ENCODE results near the gene PTGR1. TPM values are rescaled to one million over a fixed set of nuclear protein-coding genes. Genes with fewer than 3 reads are reported as not detected.

The PTGR1 gene
- 20.9 and 29.7 TPM in 2 replicates for total RNA-seq (2021)
- Bru-seq, nascent RNA, result percentile 49 among the genes with signal in this experiment
- BruChase-seq, experiment 1, labeled RNA remaining after a 2-hour chase, result percentile 48 among the genes with signal in this experiment
- BruChase-seq, experiment 2, labeled RNA remaining after a 6-hour chase, result percentile 53 among the genes with signal in this experiment
- long read RNA-seq, transcript PTGR1-201 (10 exons, 1,223 nt), result minor isoform, 10 of 54 reads
- long read RNA-seq, transcript PTGR1-205 (10 exons, 1,407 nt), result major isoform, 26 of 54 reads
- long read RNA-seq, transcript PTGR1-203 (4 exons, 1,061 nt), result minor isoform, 8 of 54 reads
- long read RNA-seq, partial matches to known transcripts, result 0 of 54 reads
- long read RNA-seq, other reads (novel, unspliced or antisense), result 6 of 54 reads

- TF ChIP-seq, protein P1, sequence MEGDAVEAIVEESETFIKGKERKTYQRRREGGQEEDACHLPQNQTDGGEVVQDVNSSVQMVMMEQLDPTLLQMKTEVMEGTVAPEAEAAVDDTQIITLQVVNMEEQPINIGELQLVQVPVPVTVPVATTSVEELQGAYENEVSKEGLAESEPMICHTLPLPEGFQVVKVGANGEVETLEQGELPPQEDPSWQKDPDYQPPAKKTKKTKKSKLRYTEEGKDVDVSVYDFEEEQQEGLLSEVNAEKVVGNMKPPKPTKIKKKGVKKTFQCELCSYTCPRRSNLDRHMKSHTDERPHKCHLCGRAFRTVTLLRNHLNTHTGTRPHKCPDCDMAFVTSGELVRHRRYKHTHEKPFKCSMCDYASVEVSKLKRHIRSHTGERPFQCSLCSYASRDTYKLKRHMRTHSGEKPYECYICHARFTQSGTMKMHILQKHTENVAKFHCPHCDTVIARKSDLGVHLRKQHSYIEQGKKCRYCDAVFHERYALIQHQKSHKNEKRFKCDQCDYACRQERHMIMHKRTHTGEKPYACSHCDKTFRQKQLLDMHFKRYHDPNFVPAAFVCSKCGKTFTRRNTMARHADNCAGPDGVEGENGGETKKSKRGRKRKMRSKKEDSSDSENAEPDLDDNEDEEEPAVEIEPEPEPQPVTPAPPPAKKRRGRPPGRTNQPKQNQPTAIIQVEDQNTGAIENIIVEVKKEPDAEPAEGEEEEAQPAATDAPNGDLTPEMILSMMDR (conservative IDR thresholded peaks at IDR 0.05; ENCODE audit: low read depth, low read length), result no peak
- no peak for TF ChIP-seq EZH2 (IDR thresholded peaks at IDR 0.05; ENCODE audit: borderline replicate concordance, low read depth, low read length, poor library complexity, severe bottlenecking)
These were observed at the start of gene PTGR1 for GRCh38 chr9:111599092-111599954. Gene PTGR1, minus strand, starts transcription at chr9:111599647. Its CDS starts 2,225 bp downstream, at chr9:111597422.

DNA sequence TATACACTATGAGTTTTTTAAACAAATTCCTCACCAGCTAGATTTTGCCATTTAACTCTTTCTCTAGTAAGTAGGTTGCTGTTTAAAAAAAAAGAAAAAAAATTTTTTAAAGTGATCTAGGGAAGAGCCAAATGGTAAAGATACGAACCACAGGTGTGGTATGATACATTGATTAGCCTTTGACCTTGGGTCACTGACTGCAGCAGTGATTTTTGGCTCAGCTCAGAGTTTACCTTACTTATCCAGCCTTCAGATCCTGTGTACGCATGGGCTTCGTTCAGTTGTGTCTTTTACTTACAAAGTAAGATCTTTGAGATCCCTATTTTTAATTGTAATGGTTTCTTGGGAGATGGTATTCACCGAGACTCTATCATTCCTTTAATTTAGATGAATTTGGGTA lies 49.6 kb upstream of the PTGR1 start:
- ChIA-PET POLR2A (ENCODE audit: low non-redundant PET) (no interaction called here), CTCF (no interaction called here)
- no peaks in the 10 kb centered on the region for H3K27me3 ChIP-seq (replicated peaks; ENCODE audit: insufficient read depth, low read depth, low read length, poor library complexity)
- TF ChIP-seq, protein P1 (conservative IDR thresholded peaks at IDR 0.05; ENCODE audit: low read depth, low read length), result no peak
- TF ChIP-seq EZH2 (IDR thresholded peaks at IDR 0.05; ENCODE audit: borderline replicate concordance, low read depth, low read length, poor library complexity, severe bottlenecking), result no peak
- peaks cover 25% of the 10 kb centered on the region for H3K36me3 ChIP-seq (ENCODE audit: insufficient read depth, low read length, poor library complexity, severe bottlenecking)
- no peak overlapping the region for H3K4me3 ChIP-seq (ENCODE audit: low read depth, low read length, poor library complexity, severe bottlenecking)
- DNase-seq (ENCODE audit: low spot score), result no peak
- H3K27ac ChIP-seq (ENCODE audit: low read depth, low read length, poor library complexity, severe bottlenecking), result no peak overlapping the region
- intact Hi-C loops (cut with micrococcal nuclease; ENCODE audit: unreplicated experiment), result no loop called here
- no peaks in the 10 kb centered on the region for H3K9me3 ChIP-seq (ENCODE audit: low read depth, low read length, poor library complexity, severe bottlenecking)
- H3K4me1 ChIP-seq (ENCODE audit: insufficient read depth, low read length, poor library complexity, severe bottlenecking), result no peaks in the 10 kb centered on the region
- no TSS peak for BruUV-seq (replicated peaks)

More at GRCh38 chr9:111599092-111599954, at the start of gene PTGR1:
- Histone ChIP-seq H3K36me3 (ENCODE audit: insufficient read depth, low read length, poor library complexity, severe bottlenecking) (no peaks in the 10 kb centered on the region), H3K4me3 (ENCODE audit: low read depth, low read length, poor library complexity, severe bottlenecking) (peak within 1 kb of the TSS; percentile 66), H3K27ac (ENCODE audit: low read depth, low read length, poor library complexity, severe bottlenecking) (peak within 1 kb of the TSS; percentile 53), H3K9me3 (ENCODE audit: low read depth, low read length, poor library complexity, severe bottlenecking) (no peaks in the 10 kb centered on the region), H3K27me3 (replicated peaks; ENCODE audit: insufficient read depth, low read depth, low read length, poor library complexity) (no peaks in the 10 kb centered on the region), H3K4me1 (ENCODE audit: insufficient read depth, low read length, poor library complexity, severe bottlenecking) (no peaks in the 10 kb centered on the region)
- CTCF ChIA-PET, result interaction anchor here (0.6 kb wide), 1 partner anchor 75 kb away, joined by 4 read pairs; no protein-coding TSS in a partner anchor
- no TSS peak for BruUV-seq (replicated peaks)
- POLR2A ChIA-PET (ENCODE audit: low non-redundant PET), result no interaction called here
- intact Hi-C loops (cut with micrococcal nuclease; ENCODE audit: unreplicated experiment), result loop anchor here (2.0 to 10.0 kb wide), 4 partner anchors 31 to 475 kb away; partner anchors contain the start of gene DNAJC25
- DNase-seq (ENCODE audit: low spot score), result peak; percentile 90

- no TSS peak for BruUV-seq (replicated peaks)
- Histone ChIP-seq H3K9me3 (ENCODE audit: low read depth, low read length, poor library complexity, severe bottlenecking) (no peaks in the 10 kb centered on the region), H3K36me3 (ENCODE audit: insufficient read depth, low read length, poor library complexity, severe bottlenecking) (peaks cover 23% of the 10 kb centered on the region), H3K27me3 (replicated peaks; ENCODE audit: insufficient read depth, low read depth, low read length, poor library complexity) (no peaks in the 10 kb centered on the region), H3K27ac (ENCODE audit: low read depth, low read length, poor library complexity, severe bottlenecking) (no peak overlapping the region), H3K4me3 (ENCODE audit: low read depth, low read length, poor library complexity, severe bottlenecking) (no peak overlapping the region), H3K4me1 (ENCODE audit: insufficient read depth, low read length, poor library complexity, severe bottlenecking) (no peaks in the 10 kb centered on the region)
- no peak for TF ChIP-seq EZH2 (IDR thresholded peaks at IDR 0.05; ENCODE audit: borderline replicate concordance, low read depth, low read length, poor library complexity, severe bottlenecking)
- TF ChIP-seq, protein P1 (conservative IDR thresholded peaks at IDR 0.05; ENCODE audit: low read depth, low read length), result no peak
- DNase-seq (ENCODE audit: low spot score), result no peak
- POLR2A ChIA-PET (ENCODE audit: low non-redundant PET), result no interaction called here
- CTCF ChIA-PET, result no interaction called here
- intact Hi-C loops (cut with micrococcal nuclease; ENCODE audit: unreplicated experiment), result no loop called here
These were observed 48.6 kb upstream of the PTGR1 start for GRCh38 chr9:111648066-111648465.

Measured in A673 (cell line).